ENCODE data around the gene CCDC171. TPM values are rescaled to one million over a fixed set of nuclear protein-coding genes. Genes with fewer than 3 reads are reported as not detected.

Gene CCDC171
- total RNA-seq, 1 donor from 2014 or later = 5.4 TPM

- no peak for DNase-seq (ENCODE audit: extremely low spot score, unreplicated experiment)
- Mint-ChIP-seq H3K27ac (ENCODE audit: unreplicated experiment) (no peak overlapping the region), H3K4me3 (ENCODE audit: unreplicated experiment) (no peak overlapping the region), H3K4me1 (ENCODE audit: unreplicated experiment) (peaks cover 23% of the 10 kb centered on the region), H3K36me3 (ENCODE audit: unreplicated experiment) (no peaks in the 10 kb centered on the region), H3K9me3 (ENCODE audit: unreplicated experiment) (no peaks in the 10 kb centered on the region), H3K27me3 (ENCODE audit: unreplicated experiment) (no peaks in the 10 kb centered on the region)
- TF ChIP-seq CTCF (IDR thresholded peaks at IDR 0.05) = no peak
These were observed 449.0 kb downstream of the CCDC171 start for GRCh38 chr9:16001856-16002255.

GRCh38 chr9:16002816-16003215 lies 450.0 kb downstream of the CCDC171 start:
- H3K36me3 Mint-ChIP-seq (ENCODE audit: unreplicated experiment) = no peaks in the 10 kb centered on the region
- H3K9me3 Mint-ChIP-seq (ENCODE audit: unreplicated experiment) = peaks cover 3% of the 10 kb centered on the region
- H3K27me3 Mint-ChIP-seq (ENCODE audit: unreplicated experiment) = no peaks in the 10 kb centered on the region
- no peak for TF ChIP-seq CTCF (IDR thresholded peaks at IDR 0.05)
- H3K27ac Mint-ChIP-seq (ENCODE audit: unreplicated experiment) = no peak overlapping the region
- DNase-seq (ENCODE audit: extremely low spot score, unreplicated experiment) = no peak
- H3K4me1 Mint-ChIP-seq (ENCODE audit: unreplicated experiment) = peaks cover 23% of the 10 kb centered on the region
- no peak overlapping the region for H3K4me3 Mint-ChIP-seq (ENCODE audit: unreplicated experiment)

DNA sequence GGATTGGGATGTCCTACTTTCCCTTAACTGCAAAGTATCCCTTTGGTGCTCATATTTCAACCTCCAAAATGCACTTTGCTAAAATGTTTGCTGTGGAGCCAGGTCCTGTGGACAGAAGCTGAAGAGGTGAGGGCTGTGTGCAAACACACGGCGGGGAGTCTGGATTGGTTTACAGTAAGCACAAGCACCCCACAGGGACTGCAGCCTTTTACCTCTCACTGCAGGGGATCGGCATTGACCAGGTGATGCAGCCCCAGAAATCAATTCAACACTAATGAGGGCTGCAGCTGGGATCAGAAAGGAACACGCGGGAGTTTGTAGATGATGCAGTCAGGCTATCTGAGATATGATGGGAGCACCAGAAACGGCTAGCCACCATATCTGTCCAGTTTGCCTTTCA lies 450.9 kb downstream of the CCDC171 start:
- Mint-ChIP-seq H3K4me1 (ENCODE audit: unreplicated experiment) (peaks cover 22% of the 10 kb centered on the region), H3K4me3 (ENCODE audit: unreplicated experiment) (no peak overlapping the region), H3K27ac (ENCODE audit: unreplicated experiment) (no peak overlapping the region), H3K36me3 (ENCODE audit: unreplicated experiment) (no peaks in the 10 kb centered on the region), H3K9me3 (ENCODE audit: unreplicated experiment) (peaks cover 9% of the 10 kb centered on the region), H3K27me3 (ENCODE audit: unreplicated experiment) (no peaks in the 10 kb centered on the region)
- TF ChIP-seq CTCF (IDR thresholded peaks at IDR 0.05) = no peak
- DNase-seq (ENCODE audit: extremely low spot score, unreplicated experiment) = no peak

DNA sequence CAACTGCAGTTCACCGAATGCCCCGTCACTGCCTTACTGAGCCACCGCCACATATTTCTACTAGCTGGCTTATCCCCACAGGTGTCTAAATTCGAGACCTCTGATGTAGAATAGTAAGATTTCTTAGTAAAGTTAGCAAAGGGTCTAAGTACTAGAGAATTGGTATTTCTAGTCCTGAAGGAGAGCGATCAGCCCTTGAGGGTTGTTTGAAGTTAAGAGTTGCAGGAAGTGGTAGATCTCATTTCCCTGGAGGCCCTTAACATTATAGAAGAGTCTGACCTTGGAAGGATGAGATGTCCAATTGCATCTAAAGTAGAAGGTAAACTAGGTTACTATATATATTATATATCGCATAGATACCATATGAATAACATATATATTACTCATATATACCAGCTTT lies 451.8 kb downstream of the CCDC171 start:
- Mint-ChIP-seq H3K4me1 (ENCODE audit: unreplicated experiment) (peaks cover 16% of the 10 kb centered on the region), H3K36me3 (ENCODE audit: unreplicated experiment) (no peaks in the 10 kb centered on the region), H3K4me3 (ENCODE audit: unreplicated experiment) (no peak overlapping the region), H3K27ac (ENCODE audit: unreplicated experiment) (no peak overlapping the region), H3K27me3 (ENCODE audit: unreplicated experiment) (no peaks in the 10 kb centered on the region), H3K9me3 (ENCODE audit: unreplicated experiment) (peaks cover 9% of the 10 kb centered on the region)
- TF ChIP-seq CTCF (IDR thresholded peaks at IDR 0.05) = no peak
- DNase-seq (ENCODE audit: extremely low spot score, unreplicated experiment) = no peak

- peaks cover 15% of the 10 kb centered on the region for H3K9me3 Mint-ChIP-seq (ENCODE audit: unreplicated experiment)
- H3K27me3 Mint-ChIP-seq (ENCODE audit: unreplicated experiment) = no peaks in the 10 kb centered on the region
- peaks cover 4% of the 10 kb centered on the region for H3K4me1 Mint-ChIP-seq (ENCODE audit: unreplicated experiment)
- TF ChIP-seq CTCF (IDR thresholded peaks at IDR 0.05) = no peak
- H3K27ac Mint-ChIP-seq (ENCODE audit: unreplicated experiment) = no peak overlapping the region
- H3K4me3 Mint-ChIP-seq (ENCODE audit: unreplicated experiment) = no peak overlapping the region
- H3K36me3 Mint-ChIP-seq (ENCODE audit: unreplicated experiment) = no peaks in the 10 kb centered on the region
- DNase-seq (ENCODE audit: extremely low spot score, unreplicated experiment) = no peak
These were observed 457.4 kb downstream of the CCDC171 start for GRCh38 chr9:16010221-16010620.

All from osteocyte (in vitro differentiated cells).